ENCODE results near the gene ZNF33B. TPM values are rescaled to one million over a fixed set of nuclear protein-coding genes. Genes with fewer than 3 reads are reported as not detected.

ZNF33B gene
- total RNA-seq, 2 donors from 2014 or later = 17.1 to 34.9 TPM

DNA sequence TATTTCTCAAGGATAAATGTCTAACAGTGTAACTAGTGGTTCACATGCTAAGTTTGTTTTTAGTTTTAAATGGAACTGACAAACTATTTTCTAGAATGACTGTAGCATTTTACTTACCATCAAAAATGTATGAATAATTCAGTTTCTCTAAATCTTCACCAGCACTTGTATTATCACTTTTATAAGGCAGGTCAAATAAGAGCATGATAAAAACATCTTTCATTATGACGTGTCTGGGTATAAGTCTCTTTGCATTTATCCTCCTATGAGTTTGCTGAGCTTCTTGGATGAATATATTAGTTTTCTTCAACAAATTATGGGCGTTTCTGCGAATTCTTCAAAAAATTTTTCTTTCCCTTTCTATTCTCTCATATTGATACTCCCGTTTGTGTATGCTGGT, 19.9 kb downstream of the ZNF33B start:
- no peaks in the 10 kb centered on the region for H3K27me3 ChIP-seq (ENCODE audit: control insufficient read depth, insufficient read depth, low read length, poor library complexity, severe bottlenecking)
- H3K27me3 Mint-ChIP-seq (ENCODE audit: insufficient read depth) = no peaks in the 10 kb centered on the region
- no peaks in the 10 kb centered on the region for H3K4me1 Mint-ChIP-seq
- peaks cover 72% of the 10 kb centered on the region for H3K36me3 Mint-ChIP-seq (ENCODE audit: low read depth)
- no peak overlapping the region for H3K4me3 ChIP-seq (ENCODE audit: low read length)
- H3K9me3 ChIP-seq (ENCODE audit: control insufficient read depth, low read length) = no peaks in the 10 kb centered on the region
- DNase-seq = no peak
- no peaks in the 10 kb centered on the region for H3K9me3 Mint-ChIP-seq
- WGBS, 2 experiments (ENCODE audit: insufficient coverage in 1 of 2, insufficient read length in 1 of 2) = 93 to 100% methylated on average over 3 to 4 of the region's 4 CpGs
- H3K4me3 Mint-ChIP-seq = no peak overlapping the region
- TF ChIP-seq, protein P1, sequence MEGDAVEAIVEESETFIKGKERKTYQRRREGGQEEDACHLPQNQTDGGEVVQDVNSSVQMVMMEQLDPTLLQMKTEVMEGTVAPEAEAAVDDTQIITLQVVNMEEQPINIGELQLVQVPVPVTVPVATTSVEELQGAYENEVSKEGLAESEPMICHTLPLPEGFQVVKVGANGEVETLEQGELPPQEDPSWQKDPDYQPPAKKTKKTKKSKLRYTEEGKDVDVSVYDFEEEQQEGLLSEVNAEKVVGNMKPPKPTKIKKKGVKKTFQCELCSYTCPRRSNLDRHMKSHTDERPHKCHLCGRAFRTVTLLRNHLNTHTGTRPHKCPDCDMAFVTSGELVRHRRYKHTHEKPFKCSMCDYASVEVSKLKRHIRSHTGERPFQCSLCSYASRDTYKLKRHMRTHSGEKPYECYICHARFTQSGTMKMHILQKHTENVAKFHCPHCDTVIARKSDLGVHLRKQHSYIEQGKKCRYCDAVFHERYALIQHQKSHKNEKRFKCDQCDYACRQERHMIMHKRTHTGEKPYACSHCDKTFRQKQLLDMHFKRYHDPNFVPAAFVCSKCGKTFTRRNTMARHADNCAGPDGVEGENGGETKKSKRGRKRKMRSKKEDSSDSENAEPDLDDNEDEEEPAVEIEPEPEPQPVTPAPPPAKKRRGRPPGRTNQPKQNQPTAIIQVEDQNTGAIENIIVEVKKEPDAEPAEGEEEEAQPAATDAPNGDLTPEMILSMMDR (conservative IDR thresholded peaks at IDR 0.05) = no peak
- H3K27ac ChIP-seq (ENCODE audit: low read depth, low read length) = no peak overlapping the region
- H3K27ac Mint-ChIP-seq = no peak overlapping the region
- H3K36me3 ChIP-seq (ENCODE audit: control insufficient read depth, insufficient read depth, low read length) = peaks cover 35% of the 10 kb centered on the region
- H3K9ac ChIP-seq (ENCODE audit: extremely low read depth, low read length, poor library complexity, severe bottlenecking) = no peak overlapping the region
- no peaks in the 10 kb centered on the region for H3K4me1 ChIP-seq (ENCODE audit: control insufficient read depth, insufficient read depth, low read length)

- no peaks in the 10 kb centered on the region for H3K27me3 Mint-ChIP-seq (ENCODE audit: insufficient read depth)
- no peak overlapping the region for H3K27ac ChIP-seq (ENCODE audit: low read depth, low read length)
- H3K4me3 ChIP-seq (ENCODE audit: low read length) = no peak overlapping the region
- peaks cover 80% of the 10 kb centered on the region for H3K36me3 Mint-ChIP-seq (ENCODE audit: low read depth)
- DNase-seq = no peak
- no peaks in the 10 kb centered on the region for H3K9me3 Mint-ChIP-seq
- no peak overlapping the region for H3K27ac Mint-ChIP-seq
- TF ChIP-seq, protein P1 (conservative IDR thresholded peaks at IDR 0.05) = no peak
- no peaks in the 10 kb centered on the region for H3K27me3 ChIP-seq (ENCODE audit: control insufficient read depth, insufficient read depth, low read length, poor library complexity, severe bottlenecking)
- H3K9ac ChIP-seq (ENCODE audit: extremely low read depth, low read length, poor library complexity, severe bottlenecking) = no peak overlapping the region
- WGBS, 2 experiments (ENCODE audit: insufficient coverage in 1 of 2, insufficient read length in 1 of 2) = 89 to 94% methylated on average over 2 to 3 of the region's 3 CpGs
- H3K36me3 ChIP-seq (ENCODE audit: control insufficient read depth, insufficient read depth, low read length) = peaks cover 52% of the 10 kb centered on the region
- H3K4me1 ChIP-seq (ENCODE audit: control insufficient read depth, insufficient read depth, low read length) = no peaks in the 10 kb centered on the region
- H3K9me3 ChIP-seq (ENCODE audit: control insufficient read depth, low read length) = no peaks in the 10 kb centered on the region
- no peak overlapping the region for H3K4me3 Mint-ChIP-seq
- H3K4me1 Mint-ChIP-seq = no peaks in the 10 kb centered on the region
These were observed 23.0 kb downstream of the ZNF33B start for GRCh38 chr10:42615419-42615818.

DNA sequence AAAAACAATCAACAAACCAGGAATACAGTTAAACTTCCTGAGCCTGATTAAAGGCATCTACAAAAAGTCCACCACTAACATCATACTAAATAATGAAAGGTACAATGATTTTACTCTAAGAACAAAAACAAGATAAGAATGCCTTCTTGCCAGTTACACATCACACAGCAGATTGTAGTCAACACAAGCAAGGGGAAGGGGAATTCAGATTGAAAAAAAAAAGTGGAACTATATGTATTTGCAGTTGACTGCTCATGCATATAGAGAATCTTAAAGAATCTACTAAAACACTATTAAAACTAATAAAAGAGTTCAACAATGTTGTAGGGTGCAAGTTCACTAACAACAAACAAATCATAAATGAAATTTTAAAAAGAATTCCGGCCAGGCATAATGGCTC, 28.5 kb downstream of the ZNF33B start:
- WGBS, 2 experiments (ENCODE audit: insufficient coverage in 1 of 2, insufficient read length in 1 of 2) = 60 to 77% methylated on average over 1 of the region's 1 CpG
- Histone ChIP-seq H3K4me1 (ENCODE audit: control insufficient read depth, insufficient read depth, low read length) (no peaks in the 10 kb centered on the region), H3K9me3 (ENCODE audit: control insufficient read depth, low read length) (peaks cover 2% of the 10 kb centered on the region), H3K27ac (ENCODE audit: low read depth, low read length) (no peak overlapping the region), H3K36me3 (ENCODE audit: control insufficient read depth, insufficient read depth, low read length) (peaks cover 56% of the 10 kb centered on the region), H3K27me3 (ENCODE audit: control insufficient read depth, insufficient read depth, low read length, poor library complexity, severe bottlenecking) (no peaks in the 10 kb centered on the region), H3K9ac (ENCODE audit: extremely low read depth, low read length, poor library complexity, severe bottlenecking) (no peak overlapping the region), H3K4me3 (ENCODE audit: low read length) (no peak overlapping the region)
- Mint-ChIP-seq H3K4me1 (no peaks in the 10 kb centered on the region), H3K36me3 (ENCODE audit: low read depth) (peaks cover 78% of the 10 kb centered on the region), H3K4me3 (no peak overlapping the region), H3K9me3 (peaks cover 7% of the 10 kb centered on the region), H3K27me3 (ENCODE audit: insufficient read depth) (no peaks in the 10 kb centered on the region), H3K27ac (no peak overlapping the region)
- DNase-seq = no peak
- TF ChIP-seq, protein P1 (conservative IDR thresholded peaks at IDR 0.05) = no peak

All from endodermal cell (in vitro differentiated cells).